SK-N-SH treated with all-trans-retinoic acid at 6 μM for 48 hours (cell line): ENCODE measurements around the gene CNTLN.
A peak's percentile ranks its signal among the peaks of the same experiment; 100 is the strongest.

Source experiments
- ATAC-seq: fragments of 200-7000 bp; cut with Tn5 transposase; 3 replicates; pipeline ENCODE4 v1.9.1; 2020; ENCODE audit warnings: mild to moderate bottlenecking, moderate library complexity
- ARNTL ChIP-seq: fragments of 450-650 bp; formaldehyde crosslinking; IDR thresholded peaks from 2 replicates; pipeline ENCODE4 v1.5.0; 2020; ENCODE audit warnings: low read depth, mild to moderate bottlenecking, moderate library complexity, borderline replicate concordance
- BACH2 ChIP-seq: fragments of 250-450 bp; sonication (Bioruptor Pico); IDR thresholded peaks from 2 replicates; pipeline ENCODE4 v1.9.0; 2021; ENCODE audit warnings: mild to moderate bottlenecking, borderline replicate concordance
- CSDC2 ChIP-seq: fragments of 250-450 bp; sonication (Bioruptor Pico); IDR thresholded peaks from 2 replicates; pipeline ENCODE4 v1.5.0; 2020; ENCODE audit warnings: mild to moderate bottlenecking, moderate library complexity
- CSRNP3 ChIP-seq: fragments of 250-450 bp; sonication (Bioruptor Pico); IDR thresholded peaks from 2 replicates; pipeline ENCODE4 v1.5.1; 2021; ENCODE audit warnings: mild to moderate bottlenecking, moderate library complexity
- ESRRG ChIP-seq: fragments of 250-450 bp; sonication (Bioruptor Pico); IDR thresholded peaks from 2 replicates; pipeline ENCODE4 v1.6.1; 2021; ENCODE audit warnings: mild to moderate bottlenecking
- GLIS3 ChIP-seq: fragments of 250-450 bp; sonication (Bioruptor Pico); IDR thresholded peaks from 2 replicates; pipeline ENCODE4 v1.5.0; 2020; ENCODE audit warnings: mild to moderate bottlenecking, moderate library complexity
- ISL1 ChIP-seq: fragments of 250-450 bp; sonication (Bioruptor Pico); IDR thresholded peaks from 2 replicates; pipeline ENCODE4 v2.1.2; 2022; ENCODE audit warnings: mild to moderate bottlenecking, moderate library complexity
- OSR1 ChIP-seq: fragments of 250-450 bp; sonication (Bioruptor Pico); IDR thresholded peaks from 2 replicates; pipeline ENCODE4 v1.8.0; 2022; ENCODE audit warnings: moderate library complexity, mild to moderate bottlenecking, inconsistent platforms
- PATZ1 ChIP-seq: fragments of 250-450 bp; sonication (Bioruptor Pico); IDR thresholded peaks from 2 replicates; pipeline ENCODE4 v1.8.0; 2020; ENCODE audit warnings: mild to moderate bottlenecking, moderate library complexity, borderline replicate concordance
- POU6F1 ChIP-seq: fragments of 250-450 bp; sonication (Bioruptor Pico); IDR thresholded peaks from 2 replicates; pipeline ENCODE4 v1.8.0; 2021; ENCODE audit warnings: low read depth, mild to moderate bottlenecking, moderate library complexity, borderline replicate concordance
- PPARA ChIP-seq: fragments of 250-450 bp; sonication (Bioruptor Pico); IDR thresholded peaks from 2 replicates; pipeline ENCODE4 v1.5.0; 2020; ENCODE audit warnings: mild to moderate bottlenecking, borderline replicate concordance
- RARB ChIP-seq: fragments of 250-450 bp; sonication (Bioruptor Pico); IDR thresholded peaks from 2 replicates; pipeline ENCODE4 v1.8.0; 2021; ENCODE audit warnings: mild to moderate bottlenecking, moderate library complexity
- SNAI2 ChIP-seq: fragments of 250-450 bp; sonication (Bioruptor Pico); IDR thresholded peaks from 2 replicates; pipeline ENCODE4 v1.5.0; 2020; ENCODE audit warnings: mild to moderate bottlenecking, moderate library complexity
- TCF4 ChIP-seq: fragments of 250-450 bp; sonication (Bioruptor Pico); IDR thresholded peaks from 2 replicates; pipeline ENCODE4 v1.8.0; 2021; ENCODE audit warnings: mild to moderate bottlenecking, moderate library complexity, borderline replicate concordance
- TOX ChIP-seq: fragments of 250-450 bp; sonication (Bioruptor Pico); IDR thresholded peaks from 2 replicates; pipeline ENCODE4 v1.8.0; 2021; ENCODE audit warnings: mild to moderate bottlenecking, moderate library complexity, borderline replicate concordance
- TSHZ2 ChIP-seq: fragments of 250-450 bp; sonication (Bioruptor Pico); IDR thresholded peaks from 2 replicates; pipeline ENCODE4 v1.5.0; 2020; ENCODE audit warnings: mild to moderate bottlenecking, moderate library complexity
- ZC3H10 ChIP-seq: fragments of 250-450 bp; sonication (Bioruptor Pico); IDR thresholded peaks from 2 replicates; pipeline ENCODE4 v1.5.1; 2021; ENCODE audit warnings: mild to moderate bottlenecking, moderate library complexity
- ZFP3 ChIP-seq: fragments of 250-450 bp; sonication (Bioruptor Pico); IDR thresholded peaks from 2 replicates; pipeline ENCODE4 v1.5.0; 2020; ENCODE audit warnings: mild to moderate bottlenecking, moderate library complexity
- ZFP30 ChIP-seq: fragments of 450-650 bp; formaldehyde crosslinking; IDR thresholded peaks from 2 replicates; pipeline ENCODE4 v1.5.0; 2022; ENCODE audit warnings: mild to moderate bottlenecking, moderate library complexity
- ZNF565 ChIP-seq: fragments of 450-650 bp; formaldehyde crosslinking; conservative IDR thresholded peaks from 2 replicates; pipeline ENCODE4 v1.5.0; 2020; ENCODE audit warnings: low read depth, mild to moderate bottlenecking, moderate library complexity
- ZNF8 ChIP-seq: fragments of 450-650 bp; formaldehyde crosslinking; IDR thresholded peaks from 2 replicates; pipeline ENCODE4 v1.5.0; 2020; ENCODE audit warnings: mild to moderate bottlenecking, moderate library complexity
- TF ChIP-seq, protein P1 (sequence below): fragments of 250-450 bp; sonication (Bioruptor Pico); IDR thresholded peaks from 2 replicates; pipeline ENCODE4 v1.5.1; 2020; ENCODE audit warnings: low read depth, mild to moderate bottlenecking, moderate library complexity

The CNTLN gene

DNA sequence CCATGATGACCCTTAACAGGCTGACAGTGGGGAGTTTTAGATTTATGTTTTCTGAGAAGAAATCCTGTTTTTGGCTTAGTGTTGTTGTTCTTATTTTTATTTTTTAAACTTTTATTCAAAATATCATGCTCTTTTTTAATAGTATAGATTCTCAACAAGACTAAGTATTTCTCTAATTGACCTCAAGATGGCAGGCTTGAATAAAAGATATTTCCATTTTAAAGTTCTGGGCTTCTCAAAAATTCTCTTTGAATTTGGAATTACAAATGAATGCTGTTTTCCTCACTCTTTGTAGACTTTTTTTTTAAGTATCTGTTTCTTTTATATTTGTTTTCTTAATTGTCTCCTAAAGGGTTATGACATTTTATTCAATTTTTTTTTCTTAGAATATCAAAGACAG lies 394.0 kb downstream of the CNTLN start:
- ATAC-seq: peak; percentile 57; the same call in 2 of the 3 replicates
- TF ChIP-seq PATZ1 (no peak), BACH2 (CRISPR knock-in tag) (no peak), ARNTL (no peak), ZFP30 (CRISPR knock-in tag) (no peak), ISL1 (CRISPR knock-in tag) (no peak), ZC3H10 (CRISPR knock-in tag) (no peak), ZFP3 (CRISPR knock-in tag) (no peak), SNAI2 (no peak), ZNF8 (CRISPR knock-in tag) (no peak), TOX (CRISPR knock-in tag) (no peak), POU6F1 (CRISPR knock-in tag) (no peak), CSRNP3 (no peak), PPARA (CRISPR knock-in tag) (no peak), OSR1 (CRISPR knock-in tag) (no peak), TSHZ2 (no peak), GLIS3 (CRISPR knock-in tag) (no peak)
- TF ChIP-seq, protein P1, sequence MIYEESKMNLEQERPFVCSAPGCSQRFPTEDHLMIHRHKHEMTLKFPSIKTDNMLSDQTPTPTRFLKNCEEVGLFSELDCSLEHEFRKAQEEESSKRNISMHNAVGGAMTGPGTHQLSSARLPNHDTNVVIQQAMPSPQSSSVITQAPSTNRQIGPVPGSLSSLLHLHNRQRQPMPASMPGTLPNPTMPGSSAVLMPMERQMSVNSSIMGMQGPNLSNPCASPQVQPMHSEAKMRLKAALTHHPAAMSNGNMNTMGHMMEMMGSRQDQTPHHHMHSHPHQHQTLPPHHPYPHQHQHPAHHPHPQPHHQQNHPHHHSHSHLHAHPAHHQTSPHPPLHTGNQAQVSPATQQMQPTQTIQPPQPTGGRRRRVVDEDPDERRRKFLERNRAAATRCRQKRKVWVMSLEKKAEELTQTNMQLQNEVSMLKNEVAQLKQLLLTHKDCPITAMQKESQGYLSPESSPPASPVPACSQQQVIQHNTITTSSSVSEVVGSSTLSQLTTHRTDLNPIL: no peak

- peak; percentile 86 for ATAC-seq
- no peak for TF ChIP-seq ARNTL
- TF ChIP-seq ESRRG (CRISPR knock-in tag): no peak
- TF ChIP-seq, protein P1: no peak
- TF ChIP-seq RARB (CRISPR knock-in tag): no peak
- TF ChIP-seq SNAI2: no peak
- no peak for TF ChIP-seq GLIS3 (CRISPR knock-in tag)
- no peak for TF ChIP-seq CSDC2 (CRISPR knock-in tag)
- no peak for TF ChIP-seq ISL1 (CRISPR knock-in tag)
- no peak for TF ChIP-seq TCF4 (CRISPR knock-in tag)
- TF ChIP-seq TOX (CRISPR knock-in tag): no peak
- no peak for TF ChIP-seq CSRNP3
- no peak for TF ChIP-seq TSHZ2
- no peak for TF ChIP-seq POU6F1 (CRISPR knock-in tag)
- no peak for TF ChIP-seq ZNF8 (CRISPR knock-in tag)
- no peak for TF ChIP-seq PPARA (CRISPR knock-in tag)
- TF ChIP-seq ZFP3 (CRISPR knock-in tag): no peak
- no peak for TF ChIP-seq ZNF565
Measured at GRCh38 chr9:17531642-17532254, 396.9 kb downstream of the CNTLN start.
